GM19351 (cell line): Measurements from ENCODE around the gene CACHD1.
"Not testable (repeated sequence)": the region's sequence is repeated elsewhere in the genome, so short reads cannot be mapped to it uniquely, and the experiment has no call there.

Experiments used
- ATAC-seq: cut with Tn5 transposase; IDR thresholded peaks from one replicate; pipeline ENCODE4 v1.9.1; 2021; ENCODE audit warnings: mild to moderate bottlenecking, moderate library complexity; ENCODE audit not compliant: unreplicated experiment

CACHD1 gene

GRCh38 chr1:64495878-64496277 is 25.9 kb downstream of the CACHD1 start:
- ATAC-seq, result no peak

GRCh38 chr1:64496606-64497005 is 26.7 kb downstream of the CACHD1 start:
- ATAC-seq, result no peak

- no peak for ATAC-seq
Observed at GRCh38 chr1:64497088-64497883, 27.4 kb downstream of the CACHD1 start.

- ATAC-seq, result no peak
Observed at GRCh38 chr1:64498325-64498724, 28.4 kb downstream of the CACHD1 start.

- ATAC-seq, result no peak
Observed at GRCh38 chr1:64499011-64499410, 29.1 kb downstream of the CACHD1 start.

GRCh38 chr1:64499966-64500365 is 30.0 kb downstream of the CACHD1 start:
- ATAC-seq, result no peak

GRCh38 chr1:64502083-64502482 is 32.2 kb downstream of the CACHD1 start:
- no peak for ATAC-seq

GRCh38 chr1:64502931-64503330 is 33.0 kb downstream of the CACHD1 start:
- ATAC-seq, result no peak

GRCh38 chr1:64505232-64505943 is 35.5 kb downstream of the CACHD1 start:
- no peak for ATAC-seq

GRCh38 chr1:64505944-64506655 is 36.2 kb downstream of the CACHD1 start:
- ATAC-seq, result no peak

- ATAC-seq, result no peak
Observed at GRCh38 chr1:64508629-64509028, 38.7 kb downstream of the CACHD1 start.

GRCh38 chr1:64511044-64511443 is 41.1 kb downstream of the CACHD1 start:
- no peak for ATAC-seq

GRCh38 chr1:64512206-64512605 is 42.3 kb downstream of the CACHD1 start:
- ATAC-seq, result not testable (repeated sequence)

GRCh38 chr1:64513545-64513944 is 43.6 kb downstream of the CACHD1 start:
- ATAC-seq, result no peak

GRCh38 chr1:64514197-64514765 is 44.4 kb downstream of the CACHD1 start:
- no peak for ATAC-seq

- no peak for ATAC-seq
Observed at GRCh38 chr1:64515427-64515826, 45.5 kb downstream of the CACHD1 start.

GRCh38 chr1:64516301-64516700 is 46.4 kb downstream of the CACHD1 start:
- ATAC-seq, result no peak

- ATAC-seq, result no peak
Observed at GRCh38 chr1:64516803-64517568, 47.1 kb downstream of the CACHD1 start.

GRCh38 chr1:64517640-64518039 is 47.7 kb downstream of the CACHD1 start:
- no peak for ATAC-seq

- no peak for ATAC-seq
Observed at GRCh38 chr1:64518692-64519481, 49.0 kb downstream of the CACHD1 start.
